SK-N-SH (cell line): ENCODE measurements around the gene HIVEP2. TPM values are rescaled to one million over a fixed set of nuclear protein-coding genes. Genes with fewer than 3 reads are reported as not detected.

ENCODE experiments used
- CTCF ChIA-PET: fragments of 300-600, 350-600 bp; formaldehyde crosslinking; extraction: SDS; loops from one replicate; lab custom pipeline; 2021; lab: Yijun Ruan, JAX
- POLR2A ChIA-PET: fragments of 350-600 bp; sonication (Branson Sonifier 250); formaldehyde crosslinking; extraction: SDS; loops from one replicate; lab custom pipeline; 2020; ENCODE audit warnings: antibody characterized with exemption, inconsistent platforms; lab: Yijun Ruan, JAX
- DNase-seq: peaks from one replicate; pipeline ENCODE4 v3.0.0; 2012
- H2AFZ ChIP-seq: fragments of 200-600 bp; sonication (generic); 2 replicates; pipeline ENCODE4 v1.8.1; 2016; ENCODE audit warnings: antibody characterized with exemption, mild to moderate bottlenecking, low read depth
- H3F3A ChIP-seq: fragments of 200-600 bp; sonication (generic); replicated peaks from 2 replicates; pipeline ENCODE3; 2016; ENCODE audit warnings: antibody characterized with exemption, mild to moderate bottlenecking; ENCODE audit not compliant: insufficient read depth
- H3K27ac ChIP-seq, 2 experiments: fragments of 200-500 bp in 1 of 2; fragments of 200-600 bp in 1 of 2; sonication (Bioruptor generic) in 1 of 2; sonication (generic), shearing (Covaris generic) in 1 of 2; 2 replicates each; pipeline versions ENCODE4 v1.5.1 to v1.6.1; 2014 to 2016; ENCODE audit warnings: low read depth in 2 of 2, inconsistent platforms in 1 of 2, low read length in 1 of 2, mild to moderate bottlenecking in 1 of 2, mixed read lengths in 1 of 2
- H3K27me3 ChIP-seq: fragments of 200-600 bp; sonication (generic), shearing (Covaris generic); 2 replicates; pipeline ENCODE4 v1.6.1; 2016; ENCODE audit warnings: mixed run types; ENCODE audit not compliant: insufficient read depth
- H3K36me3 ChIP-seq, 2 experiments: fragments of 200-500 bp in 1 of 2; fragments of 200-600 bp in 1 of 2; sonication (Bioruptor generic) in 1 of 2; sonication (generic) in 1 of 2; replicated peaks in 1 of 2; 2 replicates each; pipeline versions ENCODE3 to v1.5.1; 2014 to 2016; ENCODE audit warnings: low read length in 1 of 2, mild to moderate bottlenecking in 1 of 2; ENCODE audit not compliant: insufficient read depth in 2 of 2, control insufficient read depth in 1 of 2
- H3K4me1 ChIP-seq, 2 experiments: fragments of 200-500 bp in 1 of 2; fragments of 200-600 bp in 1 of 2; sonication (Bioruptor generic) in 1 of 2; sonication (generic), shearing (Covaris generic) in 1 of 2; 2 replicates each; pipeline versions ENCODE4 v1.5.1 to v1.6.1; 2014 to 2016; ENCODE audit warnings: low read depth in 1 of 2, low read length in 1 of 2, mixed run types in 1 of 2; ENCODE audit not compliant: insufficient read depth in 2 of 2, control insufficient read depth in 1 of 2
- H3K4me2 ChIP-seq: fragments of 200-600 bp; sonication (generic), shearing (Covaris generic); 2 replicates; pipeline ENCODE4 v1.6.1; 2017; ENCODE audit warnings: mixed run types
- H3K4me3 ChIP-seq, 2 experiments: fragments of 200-500 bp in 1 of 2; fragments of 200-600 bp in 1 of 2; sonication (Bioruptor generic) in 1 of 2; sonication (generic), shearing (Covaris generic) in 1 of 2; 2 replicates each; pipeline versions ENCODE4 v1.5.1 to v1.8.1; 2014 to 2016; ENCODE audit warnings: low read depth in 2 of 2, inconsistent platforms in 1 of 2, low read length in 1 of 2, mild to moderate bottlenecking in 1 of 2, mixed read lengths in 1 of 2, moderate library complexity in 1 of 2
- H3K79me2 ChIP-seq: fragments of 200-600 bp; sonication (generic); 2 replicates; pipeline ENCODE4 v1.8.1; 2017; ENCODE audit warnings: mild to moderate bottlenecking; ENCODE audit not compliant: insufficient read depth
- H3K9ac ChIP-seq: fragments of 200-600 bp; sonication (generic); 2 replicates; pipeline ENCODE4 v1.6.1; 2017; ENCODE audit warnings: mixed run types
- H3K9me2 ChIP-seq: fragments of 200-600 bp; sonication (generic); 2 replicates; pipeline ENCODE4 v1.6.1; 2017; ENCODE audit warnings: mixed run types
- H3K9me3 ChIP-seq: fragments of 200-600 bp; sonication (generic); 2 replicates; pipeline ENCODE4 v1.6.1; 2017; ENCODE audit warnings: mixed run types, mild to moderate bottlenecking, moderate library complexity
- H4K20me1 ChIP-seq: fragments of 200-600 bp; sonication (generic); 2 replicates; pipeline ENCODE4 v1.6.1; 2017; ENCODE audit warnings: mild to moderate bottlenecking, mixed run types; ENCODE audit not compliant: insufficient read depth
- CTCF ChIP-seq: fragments of 200-600 bp; sonication (generic); IDR thresholded peaks from 2 replicates; pipeline ENCODE4 v1.6.1; 2017; ENCODE audit warnings: antibody characterized with exemption, mild to moderate bottlenecking, moderate library complexity
- FOSL2 ChIP-seq: IDR thresholded peaks from 2 replicates; pipeline ENCODE4 v1.4.0; 2012; ENCODE audit warnings: low read depth, mild to moderate bottlenecking, moderate library complexity, borderline replicate concordance
- FOXJ3 ChIP-seq: sonication (generic); formaldehyde crosslinking; IDR thresholded peaks from 2 replicates; pipeline ENCODE4 v1.5.1; 2020; ENCODE audit warnings: mild to moderate bottlenecking, missing genetic modification reagents
- FOXM1 ChIP-seq: IDR thresholded peaks from 2 replicates; pipeline ENCODE4 v1.4.0; 2012; ENCODE audit warnings: low read depth, mild to moderate bottlenecking
- MAX ChIP-seq: IDR thresholded peaks from 2 replicates; pipeline ENCODE4 v1.4.0; 2012; ENCODE audit warnings: low read depth
- MEF2A ChIP-seq: IDR thresholded peaks from 2 replicates; pipeline ENCODE4 v1.4.0; 2012; ENCODE audit warnings: low read depth, borderline replicate concordance
- MXI1 ChIP-seq: IDR thresholded peaks from 2 replicates; pipeline ENCODE4 v1.6.1; 2012; ENCODE audit warnings: mild to moderate bottlenecking, low read depth, low read length, improper control_type of control experiment
- NFIC ChIP-seq: IDR thresholded peaks from 2 replicates; pipeline ENCODE4 v1.4.0; 2012; ENCODE audit warnings: borderline replicate concordance
- PBX3 ChIP-seq: IDR thresholded peaks from 2 replicates; pipeline ENCODE4; 2012
- POLR2AphosphoS5 ChIP-seq: IDR thresholded peaks from 2 replicates; pipeline ENCODE4 v1.6.1; 2012; ENCODE audit warnings: low read depth, low read length
- RXRA ChIP-seq: IDR thresholded peaks from 2 replicates; pipeline ENCODE4 v1.4.0; 2012; ENCODE audit warnings: low read depth, mild to moderate bottlenecking, borderline replicate concordance
- TAF1 ChIP-seq: IDR thresholded peaks from 2 replicates; pipeline ENCODE4 v1.6.1; 2012; ENCODE audit warnings: low read depth, mild to moderate bottlenecking, low read length, moderate library complexity, borderline replicate concordance
- TCF12 ChIP-seq: IDR thresholded peaks from 2 replicates; pipeline ENCODE4 v1.4.0; 2012
- TEAD4 ChIP-seq: IDR thresholded peaks from 2 replicates; pipeline ENCODE4 v1.4.0; 2012; ENCODE audit warnings: mild to moderate bottlenecking, borderline replicate concordance; ENCODE audit not compliant: insufficient read depth
- USF2 ChIP-seq: fragments of 150-350 bp; IDR thresholded peaks from 2 replicates; pipeline ENCODE4 v1.6.1; 2017; ENCODE audit warnings: antibody characterized with exemption, low read length, low read depth, borderline replicate concordance
- ZBTB33 ChIP-seq: IDR thresholded peaks from 2 replicates; pipeline ENCODE4 v1.4.0; 2012; ENCODE audit warnings: low read depth, borderline replicate concordance
- WGBS: methylation state at CpG from one replicate; pipeline ENCODE4 v1.1.6; 2017; ENCODE audit warnings: low lambda C conversion rate; 5-methylcytosine and 5-hydroxymethylcytosine counted together
- polyA plus RNA-seq, 3 experiments: library from polyadenylated mRNA; depleted of rRNA; stranded (reverse); fragments of >200 nt; gene quantifications; 2 replicates each; pipeline ENCODE4 v1.2.3, GENCODE V29; 2012

Gene HIVEP2
- polyA plus RNA-seq, 1 of the 3 experiments (the other 2 are of a cell fraction): 2.5 TPM

- ChIA-PET POLR2A (no interaction called here), CTCF (interaction anchor here (0.9 kb wide), 1 partner anchor 13 kb away, joined by 3 read pairs; no protein-coding TSS in a partner anchor)
- peaks cover 6% of the 10 kb centered on the region for H3F3A ChIP-seq
- no peak overlapping the region for H2AFZ ChIP-seq
- H3K79me2 ChIP-seq: peaks cover 7% of the 10 kb centered on the region
- no peaks in the 10 kb centered on the region for H3K9me3 ChIP-seq
- no peaks in the 10 kb centered on the region for H3K36me3 ChIP-seq
- H4K20me1 ChIP-seq: no peaks in the 10 kb centered on the region
- DNase-seq: no peak
- H3K27me3 ChIP-seq: no peaks in the 10 kb centered on the region
- H3K27ac ChIP-seq: no peak overlapping the region
- no peak overlapping the region for H3K4me2 ChIP-seq
- no peaks in the 10 kb centered on the region for H3K4me1 ChIP-seq
- no peak overlapping the region for H3K4me3 ChIP-seq
- WGBS: 89% methylated on average over 5 of the region's 5 CpGs
- no peak overlapping the region for H3K9ac ChIP-seq
- H3K9me2 ChIP-seq: no peaks in the 10 kb centered on the region
- no peak for TF ChIP-seq FOXM1
- no peak for TF ChIP-seq FOXJ3 (CRISPR knock-in tag)
- no peak for TF ChIP-seq MEF2A
- no peak for TF ChIP-seq TAF1
- TF ChIP-seq TCF12: no peak
- TF ChIP-seq POLR2AphosphoS5: no peak
- TF ChIP-seq FOSL2: no peak
- TF ChIP-seq MXI1: no peak
- no peak for TF ChIP-seq NFIC
- TF ChIP-seq MAX: no peak
- TF ChIP-seq TEAD4: no peak
- TF ChIP-seq RXRA: no peak
- TF ChIP-seq CTCF: no peak
- no peak for TF ChIP-seq ZBTB33
- no peak for TF ChIP-seq USF2
- no peak for TF ChIP-seq PBX3
Measured at GRCh38 chr6:142808405-142809061, 136.4 kb downstream of the HIVEP2 start.
